Sigmoid colon (tissue), 4 donors: Measurements from ENCODE around the gene ARID3C.

Source experiments
- EP300 ChIP-seq, 4 donors: sonication (generic); formaldehyde crosslinking; IDR thresholded peaks; one replicate each; pipeline ENCODE4 v1.6.1; 2017; ENCODE audit warnings: antibody characterized with exemption in 4 of 4
- POLR2A ChIP-seq, 2 donors: fragments of 450-650 bp; IDR thresholded peaks; one replicate each; pipeline ENCODE4 v1.6.1; 2016; ENCODE audit warnings: antibody characterized with exemption in 2 of 2, mild to moderate bottlenecking in 2 of 2, moderate library complexity in 2 of 2
- TF ChIP-seq, protein P1 (sequence below), 4 experiments: fragments of 450-650 bp in 3 of 4; fragments of 200-600 bp in 1 of 4; IDR thresholded peaks; one replicate each; pipeline ENCODE4 v1.5.1; 2016 to 2019; ENCODE audit warnings: antibody characterized with exemption in 4 of 4, mild to moderate bottlenecking in 3 of 4, moderate library complexity in 2 of 4

- TF ChIP-seq POLR2A (IDR thresholded peaks at IDR 0.05) (no peak), EP300 (IDR thresholded peaks at IDR 0.05) (no peak)
- TF ChIP-seq, protein P1, sequence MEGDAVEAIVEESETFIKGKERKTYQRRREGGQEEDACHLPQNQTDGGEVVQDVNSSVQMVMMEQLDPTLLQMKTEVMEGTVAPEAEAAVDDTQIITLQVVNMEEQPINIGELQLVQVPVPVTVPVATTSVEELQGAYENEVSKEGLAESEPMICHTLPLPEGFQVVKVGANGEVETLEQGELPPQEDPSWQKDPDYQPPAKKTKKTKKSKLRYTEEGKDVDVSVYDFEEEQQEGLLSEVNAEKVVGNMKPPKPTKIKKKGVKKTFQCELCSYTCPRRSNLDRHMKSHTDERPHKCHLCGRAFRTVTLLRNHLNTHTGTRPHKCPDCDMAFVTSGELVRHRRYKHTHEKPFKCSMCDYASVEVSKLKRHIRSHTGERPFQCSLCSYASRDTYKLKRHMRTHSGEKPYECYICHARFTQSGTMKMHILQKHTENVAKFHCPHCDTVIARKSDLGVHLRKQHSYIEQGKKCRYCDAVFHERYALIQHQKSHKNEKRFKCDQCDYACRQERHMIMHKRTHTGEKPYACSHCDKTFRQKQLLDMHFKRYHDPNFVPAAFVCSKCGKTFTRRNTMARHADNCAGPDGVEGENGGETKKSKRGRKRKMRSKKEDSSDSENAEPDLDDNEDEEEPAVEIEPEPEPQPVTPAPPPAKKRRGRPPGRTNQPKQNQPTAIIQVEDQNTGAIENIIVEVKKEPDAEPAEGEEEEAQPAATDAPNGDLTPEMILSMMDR (IDR thresholded peaks at IDR 0.05) = no peak
Observed at GRCh38 chr9:34590381-34591247, 38.3 kb downstream of the ARID3C start.
